A204.1 (cell line): Measurements from ENCODE around the gene SLC35A1.

ENCODE experiments used
- FAIRE-seq: peaks from 2 replicates; lab custom pipeline; 2012; peaks lifted over from hg19 to GRCh38; lab: Jason Lieb, UNC

Gene SLC35A1

GRCh38 chr6:87529221-87529620 is 56.4 kb downstream of the SLC35A1 start:
- no peak for FAIRE-seq

- FAIRE-seq, result no peak
Observed at GRCh38 chr6:87534377-87535047, 61.7 kb downstream of the SLC35A1 start.

GRCh38 chr6:87538510-87539260 is 65.9 kb downstream of the SLC35A1 start:
- FAIRE-seq, result no peak

- FAIRE-seq, result no peak
Observed at GRCh38 chr6:87539554-87539953, 66.8 kb downstream of the SLC35A1 start.

GRCh38 chr6:87540539-87540938 is 67.8 kb downstream of the SLC35A1 start:
- no peak for FAIRE-seq

- no peak for FAIRE-seq
Observed at GRCh38 chr6:87541041-87541440, 68.3 kb downstream of the SLC35A1 start.

- FAIRE-seq, result no peak
Observed at GRCh38 chr6:87541744-87542143, 69.0 kb downstream of the SLC35A1 start.

GRCh38 chr6:87543696-87544473 is 71.1 kb downstream of the SLC35A1 start:
- FAIRE-seq, result no peak

GRCh38 chr6:87544474-87544735 is 71.6 kb downstream of the SLC35A1 start:
- no peak for FAIRE-seq

GRCh38 chr6:87551799-87552198 is 79.0 kb downstream of the SLC35A1 start:
- no peak for FAIRE-seq

GRCh38 chr6:87553159-87553765 is 80.5 kb downstream of the SLC35A1 start:
- FAIRE-seq, result no peak

- no peak for FAIRE-seq
Observed at GRCh38 chr6:87555506-87555905, 82.7 kb downstream of the SLC35A1 start.

- FAIRE-seq, result no peak
Observed at GRCh38 chr6:87558446-87558845, 85.7 kb downstream of the SLC35A1 start.

GRCh38 chr6:87561017-87561416 is 88.2 kb downstream of the SLC35A1 start:
- FAIRE-seq, result no peak
